IMR-90 (cell line): ENCODE results near the gene FBN1. TPM values are rescaled to one million over a fixed set of nuclear protein-coding genes. Genes with fewer than 3 reads are reported as not detected.
A peak's percentile ranks its signal among the peaks of the same experiment; 100 is the strongest.

Experiments used
- ATAC-seq: fragments of 200-7000 bp; cut with Tn5 transposase; 2 replicates; pipeline ENCODE4 v1.9.1; 2020; ENCODE audit warnings: low read depth, mild to moderate bottlenecking, moderate library complexity
- BruUV-seq: library from RNA; stranded (reverse); fragments of 400-500 nt; replicated peaks from 2 replicates; lab custom pipeline; 2021; lab: Mats Ljungman, UMichigan
- CTCF ChIA-PET: fragments of 300-600 bp; formaldehyde crosslinking; extraction: SDS; loops from one replicate; lab custom pipeline; 2021; ENCODE audit warnings: antibody characterized with exemption; lab: Yijun Ruan, JAX
- POLR2A ChIA-PET: fragments of 300-600 bp; sonication (Branson Sonifier 250); formaldehyde crosslinking; loops from one replicate; lab custom pipeline; 2022; ENCODE audit warnings: antibody characterized with exemption; ENCODE audit not compliant: unreplicated experiment; lab: Charles Lee
- DNase-seq: peaks from one replicate; pipeline ENCODE4 v3.0.0; 2013
- H2AFZ ChIP-seq: replicated peaks from 2 replicates; pipeline ENCODE3; 2013; ENCODE audit warnings: low read length, mild to moderate bottlenecking; ENCODE audit not compliant: poor library complexity
- H2AK5ac ChIP-seq: 2 replicates; pipeline ENCODE4 v1.6.1; 2013; ENCODE audit warnings: low read depth, low read length, inconsistent platforms
- H2AK9ac ChIP-seq: replicated peaks from 2 replicates; pipeline ENCODE3; 2013; ENCODE audit warnings: mild to moderate bottlenecking, low read depth, low read length, moderate library complexity; ENCODE audit not compliant: poor library complexity
- H2BK120ac ChIP-seq: 2 replicates; pipeline ENCODE4 v1.6.1; 2013; ENCODE audit warnings: low read depth, low read length, inconsistent platforms
- H2BK15ac ChIP-seq: 3 replicates; pipeline ENCODE4 v1.6.1; 2013; ENCODE audit warnings: low read depth, low read length, inconsistent platforms
- H2BK20ac ChIP-seq: 2 replicates; pipeline ENCODE4 v1.6.1; 2013; ENCODE audit warnings: low read depth, mild to moderate bottlenecking, inconsistent platforms, low read length, moderate library complexity
- H2BK5ac ChIP-seq: 2 replicates; pipeline ENCODE4 v1.6.1; 2013; ENCODE audit warnings: mild to moderate bottlenecking, low read depth, low read length, inconsistent platforms; ENCODE audit not compliant: poor library complexity, severe bottlenecking
- H3K14ac ChIP-seq: replicated peaks from 2 replicates; pipeline ENCODE4 v1.6.1; 2013; ENCODE audit warnings: low read depth, low read length, inconsistent platforms
- H3K18ac ChIP-seq: 2 replicates; pipeline ENCODE4 v1.6.1; 2013; ENCODE audit warnings: low read depth, low read length, control low read depth
- H3K23ac ChIP-seq: 2 replicates; pipeline ENCODE4 v1.6.1; 2013; ENCODE audit warnings: low read depth, low read length, inconsistent platforms
- H3K27ac ChIP-seq: 2 replicates; pipeline ENCODE4 v1.5.1; 2013; ENCODE audit warnings: mild to moderate bottlenecking, control low read depth, low read length; ENCODE audit not compliant: insufficient read depth
- H3K27me3 ChIP-seq: 2 replicates; pipeline ENCODE4 v1.6.1; 2013; ENCODE audit warnings: low read length; ENCODE audit not compliant: control insufficient read depth, insufficient read depth
- H3K36me3 ChIP-seq: 2 replicates; pipeline ENCODE4 v1.6.1; 2013; ENCODE audit warnings: low read length, mixed read lengths; ENCODE audit not compliant: control insufficient read depth, insufficient read depth
- H3K4ac ChIP-seq: 2 replicates; pipeline ENCODE4 v1.6.1; 2013; ENCODE audit warnings: low read depth, low read length, inconsistent platforms
- H3K4me1 ChIP-seq: 2 replicates; pipeline ENCODE4 v1.6.1; 2013; ENCODE audit warnings: low read length, mixed read lengths; ENCODE audit not compliant: control insufficient read depth, insufficient read depth
- H3K4me2 ChIP-seq: 2 replicates; pipeline ENCODE4 v1.6.1; 2013; ENCODE audit warnings: low read depth, mild to moderate bottlenecking, control low read depth, low read length, moderate library complexity
- H3K4me3 ChIP-seq: 2 replicates; pipeline ENCODE4 v1.5.1; 2013; ENCODE audit warnings: low read depth, mild to moderate bottlenecking, control low read depth, low read length, moderate library complexity; ENCODE audit not compliant: insufficient read depth
- H3K56ac ChIP-seq: 2 replicates; pipeline ENCODE4 v1.6.1; 2013; ENCODE audit warnings: low read length, inconsistent platforms; ENCODE audit not compliant: insufficient read depth; ENCODE audit errors: extremely low read depth
- H3K79me1 ChIP-seq, 2 experiments: 2 replicates each; pipeline ENCODE4 v1.6.1; 2013; ENCODE audit warnings: low read length in 2 of 2, inconsistent platforms in 1 of 2, low read depth in 1 of 2
- H3K9ac ChIP-seq: 2 replicates; pipeline ENCODE4 v1.6.1; 2013; ENCODE audit warnings: low read depth, low read length, control low read depth
- H3K9me1 ChIP-seq: 2 replicates; pipeline ENCODE4 v1.6.1; 2013; ENCODE audit warnings: low read length, inconsistent platforms; ENCODE audit not compliant: insufficient read depth
- H3K9me3 ChIP-seq: 2 replicates; pipeline ENCODE4 v1.6.1; 2013; ENCODE audit warnings: low read length; ENCODE audit not compliant: control insufficient read depth, insufficient read depth
- H4K20me1 ChIP-seq: 2 replicates; pipeline ENCODE4 v1.6.1; 2013; ENCODE audit warnings: low read length, inconsistent platforms; ENCODE audit not compliant: insufficient read depth
- H4K5ac ChIP-seq: 2 replicates; pipeline ENCODE4 v1.6.1; 2013; ENCODE audit warnings: mild to moderate bottlenecking, low read depth, low read length, control low read depth
- H4K8ac ChIP-seq, 2 experiments: 2 replicates each; pipeline ENCODE4 v1.6.1; 2013; ENCODE audit warnings: low read depth in 2 of 2, low read length in 2 of 2, control low read depth in 1 of 2, inconsistent platforms in 1 of 2
- H4K91ac ChIP-seq: 2 replicates; pipeline ENCODE4 v1.6.1; 2013; ENCODE audit warnings: low read depth, low read length, inconsistent platforms; ENCODE audit not compliant: insufficient read depth
- CHD1 ChIP-seq: IDR thresholded peaks from 2 replicates; pipeline ENCODE4 v1.6.1; 2012; ENCODE audit warnings: low read depth, low read length, improper control_type of control experiment
- FOS ChIP-seq: fragments of 150-350 bp; IDR thresholded peaks from 2 replicates; pipeline ENCODE4 v1.6.1; 2016; ENCODE audit warnings: low read depth, low read length
- MXI1 ChIP-seq: IDR thresholded peaks from 2 replicates; pipeline ENCODE4 v1.6.1; 2012; ENCODE audit warnings: low read depth, mild to moderate bottlenecking, low read length, moderate library complexity, borderline replicate concordance
- POLR2A ChIP-seq: IDR thresholded peaks from 2 replicates; pipeline ENCODE4 v1.6.1; 2012; ENCODE audit warnings: mild to moderate bottlenecking, low read depth, low read length
- WGBS, 2 experiments: methylation state at CpG; one replicate each; pipeline versions ENCODE4 v1.1.5 to v1.1.7; 2013; ENCODE audit warnings: missing lambda C conversion rate in 2 of 2; ENCODE audit not compliant: insufficient read length in 1 of 2; ENCODE audit errors: extremely low coverage in 2 of 2; 5-methylcytosine and 5-hydroxymethylcytosine counted together
- dilution Hi-C: fragments of 300-500 bp; cut with HindIII; formaldehyde crosslinking; loops from one replicate; pipeline ENCODE4 v1.14.3; 2018; ENCODE audit warnings: low sequenced_read_pairs; ENCODE audit not compliant: unreplicated experiment
- in situ Hi-C: fragments of 300-500 bp; cut with MboI; formaldehyde crosslinking; loops from 3 replicates; pipeline ENCODE4 v1.14.3; 2019; ENCODE audit warnings: low sequenced_read_pairs, inconsistent platforms, mixed read lengths
- intact Hi-C: fragments of 100-400 bp; cut with micrococcal nuclease; formaldehyde crosslinking; loops from 2 replicates; pipeline ENCODE4 v1.10.0; 2022
- polyA plus RNA-seq, 3 experiments: library from polyadenylated mRNA; depleted of rRNA; stranded (reverse); fragments of >200 nt; gene quantifications; 2 replicates each; pipeline ENCODE4 v1.2.3, GENCODE V29; 2012; ENCODE audit warnings: low replicate concordance in 1 of 3
- total RNA-seq: library from RNA; depleted of rRNA; stranded (reverse); fragments of >200 nt; gene quantifications from 2 replicates; pipeline ENCODE4 v1.2.3, GENCODE V29; 2012

The FBN1 gene
- total and polyA plus RNA-seq, 2 of the 4 experiments (the other 2 are of a cell fraction), result 134 to 283 TPM

- ChIA-PET POLR2A (interaction anchor here (0.6 kb wide), 1 partner anchor 619 kb away, joined by 3 read pairs; no protein-coding TSS in a partner anchor), CTCF (no interaction called here)
- Histone ChIP-seq H3K4me2 (no peak overlapping the region), H3K27ac (no peak overlapping the region), H2BK15ac (no peak overlapping the region), H3K18ac (no peak overlapping the region), H3K27me3 (no peaks in the 10 kb centered on the region), H4K20me1 (no peaks in the 10 kb centered on the region), H4K8ac (no peak overlapping the region), H3K56ac (no peak overlapping the region), H3K4ac (0 out of 2 replicates have a peak overlapping the region, but pooled peaks have one; percentile 32), H2BK20ac (peak overlapping the region; percentile 44; the same call in 1 of the 2 replicates), H2AK9ac (no peak overlapping the region), H2AFZ (no peak overlapping the region), H2BK120ac (no peak overlapping the region), H3K23ac (0 out of 2 replicates have a peak overlapping the region, but pooled peaks have one; percentile 14), H4K5ac (no peak overlapping the region), H4K91ac (no peak overlapping the region), H3K9me1 (peaks cover 12% of the 10 kb centered on the region), H2AK5ac (no peak overlapping the region), H3K4me3 (no peak overlapping the region), H3K9ac (no peak overlapping the region), H3K9me3 (no peaks in the 10 kb centered on the region), H2BK5ac (no peak overlapping the region), H3K79me1 (no peaks in the 10 kb centered on the region), H3K36me3 (no peaks in the 10 kb centered on the region), H3K14ac (peak overlapping the region; percentile 48; the same call in 1 of the 2 replicates), H3K4me1 (peaks cover 17% of the 10 kb centered on the region)
- BruUV-seq, result no TSS peak
- intact Hi-C loops (no loop called here), in situ Hi-C loops (no loop called here), dilution Hi-C loops (no loop called here)
- peak; percentile 71 for ATAC-seq
- TF ChIP-seq FOS (peak; percentile 58), CHD1 (no peak), MXI1 (no peak), POLR2A (no peak)
- WGBS, 2 experiments, result 20% methylated on average over 1 of the region's 4 CpGs; no CpG with 5 or more reads in 1 of the 2 experiments
- DNase-seq, result peak; percentile 96
Measured at GRCh38 chr15:48385031-48385830, 260.3 kb downstream of the FBN1 start.
